HG02610 (cell line): ENCODE measurements around the gene MMP24OS.

ENCODE experiments used
- ATAC-seq: cut with Tn5 transposase; IDR thresholded peaks from one replicate; pipeline ENCODE4 v1.9.1; 2021; ENCODE audit warnings: mild to moderate bottlenecking, moderate library complexity; ENCODE audit not compliant: unreplicated experiment

MMP24OS gene

GRCh38 chr20:35306931-35307517 lies 29.1 kb upstream of the MMP24OS start:
- no peak for ATAC-seq

- ATAC-seq = no peak
Measured at GRCh38 chr20:35305682-35306556, 28.0 kb upstream of the MMP24OS start.

- ATAC-seq = no peak
Measured at GRCh38 chr20:35304956-35305355, 27.0 kb upstream of the MMP24OS start.

GRCh38 chr20:35303735-35304491 lies 26.0 kb upstream of the MMP24OS start:
- ATAC-seq = no peak

- no peak for ATAC-seq
Measured at GRCh38 chr20:35303382-35303734, 25.4 kb upstream of the MMP24OS start.

- no peak for ATAC-seq
Measured at GRCh38 chr20:35302421-35303335, 24.8 kb upstream of the MMP24OS start.

GRCh38 chr20:35301426-35301825 lies 23.5 kb upstream of the MMP24OS start:
- no peak for ATAC-seq

- ATAC-seq = no peak
Measured at GRCh38 chr20:35300469-35301262, 22.7 kb upstream of the MMP24OS start.

- ATAC-seq = no peak
Measured at GRCh38 chr20:35299780-35300179, 21.9 kb upstream of the MMP24OS start.

- ATAC-seq = no peak
Measured at GRCh38 chr20:35298264-35298663, 20.3 kb upstream of the MMP24OS start.

- ATAC-seq = no peak
Measured at GRCh38 chr20:35297740-35298139, 19.8 kb upstream of the MMP24OS start.

GRCh38 chr20:35297155-35297554 lies 19.2 kb upstream of the MMP24OS start:
- no peak for ATAC-seq

- ATAC-seq = no peak
Measured at GRCh38 chr20:35296101-35296554, 18.2 kb upstream of the MMP24OS start.

- no peak for ATAC-seq
Measured at GRCh38 chr20:35295674-35296073, 17.8 kb upstream of the MMP24OS start.

- no peak for ATAC-seq
Measured at GRCh38 chr20:35295058-35295457, 17.1 kb upstream of the MMP24OS start.

- no peak for ATAC-seq
Measured at GRCh38 chr20:35294293-35294685, 16.4 kb upstream of the MMP24OS start.

- no peak for ATAC-seq
Measured at GRCh38 chr20:35293303-35294292, 15.7 kb upstream of the MMP24OS start.

GRCh38 chr20:35292504-35293285 lies 14.8 kb upstream of the MMP24OS start:
- ATAC-seq = no peak
